GM18951 (cell line): ENCODE results near the gene CDKN1B.

Experiments
- POLR2A ChIP-seq: IDR thresholded peaks from 4 replicates; pipeline ENCODE4 v1.6.1; 2011; ENCODE audit warnings: mild to moderate bottlenecking; ENCODE audit not compliant: insufficient read length, insufficient read depth; ENCODE audit errors: extremely low read depth
- in situ Hi-C: fragments of 300-500 bp; cut with MboI; formaldehyde crosslinking; loops from one replicate; pipeline ENCODE4 v1.12.0; 2022; ENCODE audit warnings: low sequenced_read_pairs, mixed read lengths, inconsistent platforms; ENCODE audit not compliant: unreplicated experiment

CDKN1B gene

GRCh38 chr12:12686472-12686871 is 30.7 kb upstream of the CDKN1B start:
- in situ Hi-C loops: no loop called here

GRCh38 chr12:12686925-12687324 is 30.2 kb upstream of the CDKN1B start:
- in situ Hi-C loops: no loop called here
- no peak for TF ChIP-seq POLR2A

More at GRCh38 chr12:12686472-12686871, 30.7 kb upstream of the CDKN1B start:
- no peak for TF ChIP-seq POLR2A

- in situ Hi-C loops: no loop called here
- no peak for TF ChIP-seq POLR2A
Measured at GRCh38 chr12:12689647-12690300, 27.4 kb upstream of the CDKN1B start.

- in situ Hi-C loops: no loop called here
- TF ChIP-seq POLR2A: no peak
Measured at GRCh38 chr12:12691549-12691948, 25.6 kb upstream of the CDKN1B start.

GRCh38 chr12:12693111-12693671 is 24.0 kb upstream of the CDKN1B start:
- in situ Hi-C loops: no loop called here
- TF ChIP-seq POLR2A: no peak

- in situ Hi-C loops: loop anchor here (5.0 kb wide), 1 partner anchor 324 kb away; no protein-coding TSS in a partner anchor
Measured at GRCh38 chr12:12696562-12697383, 20.4 kb upstream of the CDKN1B start.

GRCh38 chr12:12699345-12699744 is 17.8 kb upstream of the CDKN1B start:
- no peak for TF ChIP-seq POLR2A
- in situ Hi-C loops: loop anchor here (5.0 kb wide), 1 partner anchor 327 kb away; no protein-coding TSS in a partner anchor

More at GRCh38 chr12:12696562-12697383, 20.4 kb upstream of the CDKN1B start:
- TF ChIP-seq POLR2A: peak; percentile 40

GRCh38 chr12:12700254-12700653 is 16.9 kb upstream of the CDKN1B start:
- in situ Hi-C loops: loop anchor here (10.0 kb wide), 1 partner anchor 205 kb away; no protein-coding TSS in a partner anchor
- no peak for TF ChIP-seq POLR2A

- TF ChIP-seq POLR2A: no peak
- in situ Hi-C loops: loop anchor here (10.0 kb wide), 1 partner anchor 207 kb away; no protein-coding TSS in a partner anchor
Measured at GRCh38 chr12:12701457-12701856, 15.7 kb upstream of the CDKN1B start.

- no peak for TF ChIP-seq POLR2A
- in situ Hi-C loops: loop anchor here (10.0 kb wide), 1 partner anchor 210 kb away; no protein-coding TSS in a partner anchor
Measured at GRCh38 chr12:12704593-12705230, 12.5 kb upstream of the CDKN1B start.

GRCh38 chr12:12705838-12706520 is 11.2 kb upstream of the CDKN1B start:
- TF ChIP-seq POLR2A: no peak
- in situ Hi-C loops: loop anchor here (10.0 kb wide), 1 partner anchor 211 kb away; no protein-coding TSS in a partner anchor

GRCh38 chr12:12713932-12714275 is 3.3 kb upstream of the CDKN1B start:
- in situ Hi-C loops: no loop called here
- TF ChIP-seq POLR2A: no peak
